HCT116 (cell line): ENCODE data around the gene ISM1. TPM values are rescaled to one million over a fixed set of nuclear protein-coding genes. Genes with fewer than 3 reads are reported as not detected.
A peak's percentile ranks its signal among the peaks of the same experiment; 100 is the strongest.

Experiments
- ATAC-seq: fragments of 200-7000 bp; cut with Tn5 transposase; 2 replicates; pipeline ENCODE4 v1.9.1; 2020; ENCODE audit warnings: mild to moderate bottlenecking, moderate library complexity
- BruUV-seq: library from RNA; stranded (reverse); fragments of 400-500 nt; replicated peaks from 2 replicates; lab custom pipeline; 2021; lab: Mats Ljungman, UMichigan
- CTCF ChIA-PET: fragments of 300-600 bp; sonication (Branson Sonifier 250); formaldehyde crosslinking; loops from one replicate; lab custom pipeline; 2021; ENCODE audit warnings: antibody characterized with exemption; lab: Charles Lee
- POLR2A ChIA-PET: fragments of 300-600, 350-600 bp; sonication (Branson Sonifier 250); formaldehyde crosslinking; loops from one replicate; lab custom pipeline; 2021; ENCODE audit warnings: antibody characterized with exemption; lab: Charles Lee
- RAD21 ChIA-PET, 2 experiments: fragments of 300-600 bp; sonication (Branson Sonifier 250); formaldehyde crosslinking; loops; one replicate each; lab custom pipeline; 2023; ENCODE audit warnings: low total read pairs in 2 of 2; ENCODE audit not compliant: uncharacterized antibody in 2 of 2, unreplicated experiment in 2 of 2, low non-redundant PET in 1 of 2; lab: Charles Lee
- DNase-seq: peaks from one replicate; pipeline ENCODE4 v3.0.0-alpha.2; 2010; ENCODE audit warnings: low read depth, low spot score
- H2AFZ ChIP-seq: fragments of 200-600 bp; shearing (Covaris generic), sonication (generic); 2 replicates; pipeline ENCODE4 v1.6.1; 2017; ENCODE audit warnings: low read depth, mixed run types, mixed read lengths, antibody characterized with exemption, low read length; ENCODE audit not compliant: poor library complexity, severe bottlenecking
- H3K27ac ChIP-seq: 2 replicates; pipeline ENCODE4 v1.5.1; 2012; ENCODE audit warnings: low read depth, low read length
- H3K27me3 ChIP-seq: fragments of 200-600 bp; sonication (generic); 2 replicates; pipeline ENCODE4 v1.6.1; 2016; ENCODE audit warnings: mixed run types, low read length, mixed read lengths; ENCODE audit not compliant: insufficient read depth
- H3K36me3 ChIP-seq, 2 experiments: fragments of 200-500 bp in 1 of 2; fragments of 200-600 bp in 1 of 2; sonication (Bioruptor generic) in 1 of 2; sonication (generic) in 1 of 2; 2 replicates each; pipeline versions ENCODE4 v1.5.1 to v1.6.1; 2014 to 2016; ENCODE audit warnings: low read length in 2 of 2, inconsistent platforms in 1 of 2, mixed read lengths in 1 of 2, mixed run types in 1 of 2; ENCODE audit not compliant: insufficient read depth in 2 of 2, control insufficient read depth in 1 of 2
- H3K4me1 ChIP-seq, 2 experiments: fragments of 200-600 bp in 1 of 2; sonication (generic) in 1 of 2; 2 replicates each; pipeline versions ENCODE4 v1.5.1 to v1.6.1; 2012 to 2017; ENCODE audit warnings: low read length in 2 of 2, inconsistent platforms in 1 of 2, mild to moderate bottlenecking in 1 of 2, mixed read lengths in 1 of 2, mixed run types in 1 of 2, moderate library complexity in 1 of 2; ENCODE audit not compliant: insufficient read depth in 2 of 2, control insufficient read depth in 1 of 2
- H3K4me2 ChIP-seq: fragments of 200-600 bp; sonication (generic); 2 replicates; pipeline ENCODE4 v1.6.1; 2017; ENCODE audit warnings: mixed run types, low read length, mixed read lengths
- H3K4me3 ChIP-seq, 2 experiments: fragments of 200-600 bp in 1 of 2; sonication (generic) in 1 of 2; replicated peaks in 1 of 2; 2 replicates each; pipeline ENCODE4 v1.5.1; 2011 to 2016; ENCODE audit warnings: low read length in 2 of 2, control low read depth in 1 of 2, low read depth in 1 of 2, mild to moderate bottlenecking in 1 of 2, mixed read lengths in 1 of 2, mixed run types in 1 of 2
- H3K79me2 ChIP-seq: fragments of 200-600 bp; sonication (generic); 2 replicates; pipeline ENCODE4 v1.6.1; 2017; ENCODE audit warnings: mild to moderate bottlenecking, mixed run types, low read length, moderate library complexity, mixed read lengths; ENCODE audit not compliant: insufficient read depth
- H3K9ac ChIP-seq: fragments of 200-600 bp; sonication (generic); 2 replicates; pipeline ENCODE4 v1.6.1; 2016; ENCODE audit warnings: low read length, mixed read lengths
- H3K9me2 ChIP-seq: fragments of 200-600 bp; sonication (generic), shearing (Covaris generic); 2 replicates; pipeline ENCODE4 v1.6.1; 2017; ENCODE audit warnings: mixed run types, mild to moderate bottlenecking, moderate library complexity; ENCODE audit not compliant: insufficient read depth
- H3K9me3 ChIP-seq, 2 experiments: fragments of 200-500 bp in 1 of 2; fragments of 200-600 bp in 1 of 2; sonication (Bioruptor generic) in 1 of 2; sonication (generic) in 1 of 2; 2 replicates each; pipeline ENCODE4 v1.6.1; 2014 to 2017; ENCODE audit warnings: low read length in 2 of 2, mixed read lengths in 2 of 2, inconsistent platforms in 1 of 2, low read depth in 1 of 2, mild to moderate bottlenecking in 1 of 2, mixed run types in 1 of 2, moderate library complexity in 1 of 2; ENCODE audit not compliant: control insufficient read depth in 1 of 2, insufficient read depth in 1 of 2
- H4K20me1 ChIP-seq: fragments of 200-600 bp; sonication (generic), shearing (Covaris generic); 2 replicates; pipeline ENCODE4 v1.6.1; 2017; ENCODE audit warnings: mixed run types, mild to moderate bottlenecking, moderate library complexity; ENCODE audit not compliant: insufficient read depth
- ATF3 ChIP-seq: IDR thresholded peaks from 2 replicates; pipeline ENCODE4 v1.6.1; 2012
- CBX3 ChIP-seq: IDR thresholded peaks from 2 replicates; pipeline ENCODE4 v1.6.1; 2012; ENCODE audit warnings: low read depth
- CEBPB ChIP-seq: IDR thresholded peaks from 2 replicates; pipeline ENCODE4 v1.6.1; 2012; ENCODE audit warnings: low read depth
- CTCF ChIP-seq, 3 experiments: fragments of 200-600 bp in 1 of 3; sonication (generic) in 1 of 3; IDR thresholded peaks in 2 of 3; conservative IDR thresholded peaks in 1 of 3; 2 replicates each; pipeline ENCODE4 v1.5.1; 2012 to 2017; ENCODE audit warnings: low read depth in 2 of 3, low read length in 2 of 3, antibody characterized with exemption in 1 of 3, borderline replicate concordance in 1 of 3, control low read depth in 1 of 3, mild to moderate bottlenecking in 1 of 3, mixed read lengths in 1 of 3, mixed run types in 1 of 3, moderate library complexity in 1 of 3; ENCODE audit not compliant: insufficient read depth in 1 of 3
- ELF1 ChIP-seq: IDR thresholded peaks from 2 replicates; pipeline ENCODE4 v1.6.1; 2012; ENCODE audit warnings: low read depth, borderline replicate concordance
- EZH2phosphoT487 ChIP-seq: fragments of 200-600 bp; IDR thresholded peaks from 2 replicates; pipeline ENCODE4 v1.6.1; 2018; ENCODE audit warnings: antibody characterized with exemption, borderline replicate concordance
- FOSL1 ChIP-seq: IDR thresholded peaks from 2 replicates; pipeline ENCODE4 v1.6.1; 2012; ENCODE audit warnings: low read depth
- JUND ChIP-seq: IDR thresholded peaks from 2 replicates; pipeline ENCODE4 v1.6.1; 2012
- MAX ChIP-seq: IDR thresholded peaks from 2 replicates; pipeline ENCODE4 v1.6.1; 2012
- POLR2A ChIP-seq: IDR thresholded peaks from 2 replicates; pipeline ENCODE4 v1.7.0; 2011; ENCODE audit warnings: borderline replicate concordance; ENCODE audit not compliant: insufficient read depth, insufficient read length; ENCODE audit errors: extremely low read depth
- POLR2AphosphoS5 ChIP-seq: IDR thresholded peaks from 2 replicates; pipeline ENCODE4 v1.6.1; 2011; ENCODE audit warnings: mild to moderate bottlenecking, low read depth, low read length, moderate library complexity
- RAD21 ChIP-seq: IDR thresholded peaks from 2 replicates; pipeline ENCODE4 v1.6.1; 2012; ENCODE audit warnings: low read depth, mild to moderate bottlenecking
- REST ChIP-seq: IDR thresholded peaks from 2 replicates; pipeline ENCODE4 v1.6.1; 2012; ENCODE audit warnings: low read depth
- SIN3A ChIP-seq: IDR thresholded peaks from 2 replicates; pipeline ENCODE4 v1.6.1; 2012; ENCODE audit warnings: low read depth
- TCF7L2 ChIP-seq: IDR thresholded peaks from 2 replicates; pipeline ENCODE4 v1.7.0; 2011; ENCODE audit warnings: borderline replicate concordance, inconsistent platforms; ENCODE audit not compliant: insufficient read depth, insufficient read length; ENCODE audit errors: extremely low read depth
- YY1 ChIP-seq: IDR thresholded peaks from 2 replicates; pipeline ENCODE4 v1.6.1; 2011; ENCODE audit warnings: low read length, low read depth, moderate library complexity, mild to moderate bottlenecking; ENCODE audit not compliant: insufficient replicate concordance; ENCODE audit errors: extremely low read depth
- ZBTB33 ChIP-seq: IDR thresholded peaks from 2 replicates; pipeline ENCODE4 v1.6.1; 2011; ENCODE audit warnings: mild to moderate bottlenecking, low read length, moderate library complexity; ENCODE audit not compliant: insufficient replicate concordance; ENCODE audit errors: extremely low read depth
- ZFX ChIP-seq: fragments of 450-650 bp; IDR thresholded peaks from 2 replicates; pipeline ENCODE4 v1.6.1; 2017
- ZNF274 ChIP-seq: fragments of 200-500 bp; sonication (Bioruptor generic); IDR thresholded peaks from 2 replicates; pipeline ENCODE4 v1.6.1; 2014; ENCODE audit warnings: mild to moderate bottlenecking, low read depth, low read length, inconsistent platforms
- intact Hi-C: fragments of 100-400 bp; cut with micrococcal nuclease; formaldehyde crosslinking; loops from 2 replicates; pipeline ENCODE4 v1.10.0; 2022
- total RNA-seq: library from RNA; stranded (reverse); gene quantifications from one replicate; pipeline ENCODE4 v1.2.1, GENCODE V29; 2021; ENCODE audit not compliant: unreplicated experiment

Gene ISM1
- total RNA-seq, 1 experiment from 2014 or later, result 0.37 TPM

GRCh38 chr20:13220194-13220903, 725 bp upstream of the ISM1 start:
- intact Hi-C loops, result no loop called here
- H2AFZ ChIP-seq, result no peak overlapping the region

More at GRCh38 chr20:13220194-13220903, 725 bp upstream of the ISM1 start:
- no peak overlapping the region for H3K27ac ChIP-seq
- H3K9ac ChIP-seq, result no peak overlapping the region
- no peaks in the 10 kb centered on the region for H3K9me3 ChIP-seq
- no peaks in the 10 kb centered on the region for H3K9me2 ChIP-seq
- peak overlapping the region; percentile 75 for H3K4me2 ChIP-seq
- H4K20me1 ChIP-seq, result no peaks in the 10 kb centered on the region
- ChIA-PET RAD21 (no interaction called here), POLR2A (no interaction called here)
- DNase-seq, result no peak
- H3K27me3 ChIP-seq, result peaks cover 60% of the 10 kb centered on the region
- H3K4me1 ChIP-seq, result peaks cover 4 to 11% of the 10 kb centered on the region in 2 experiments; a peak in 3 of 4 replicates
- no peaks in the 10 kb centered on the region for H3K79me2 ChIP-seq
- no peak for TF ChIP-seq JUND
- no peak for TF ChIP-seq CEBPB
- no peak for TF ChIP-seq ZFX
- TF ChIP-seq POLR2AphosphoS5, result no peak
- TF ChIP-seq ELF1, result no peak
- TF ChIP-seq YY1, result no peak
- TF ChIP-seq ZNF274, result no peak
- TF ChIP-seq CTCF (IDR thresholded peaks at IDR 0.05 in 2 of 3, conservative IDR thresholded peaks at IDR 0.05 in 1 of 3; ENCODE audit: borderline replicate concordance in 1 of 3, insufficient read depth in 1 of 3, low read depth in 2 of 3, low read length in 2 of 3), result no peak
- TF ChIP-seq ATF3, result no peak
- no peak for TF ChIP-seq POLR2A
- TF ChIP-seq EZH2phosphoT487, result no peak
- TF ChIP-seq MAX, result no peak
- no peak for TF ChIP-seq FOSL1
- no peak for TF ChIP-seq CBX3
- TF ChIP-seq TCF7L2, result no peak
- no peak for TF ChIP-seq ZBTB33
- no peak for TF ChIP-seq RAD21
- TF ChIP-seq REST, result no peak
- TF ChIP-seq SIN3A, result no peak
- TF ChIP-seq, all 23 proteins: peak for 0
- Histone ChIP-seq H3K4me3 (peak overlapping the region; percentile 39 to 51), H3K36me3 (no peaks in the 10 kb centered on the region)
- BruUV-seq, result no TSS peak
- no peak for ATAC-seq
- CTCF ChIA-PET, result no interaction called here
